ENCODE results near the gene TRMT6.

The TRMT6 gene

DNA sequence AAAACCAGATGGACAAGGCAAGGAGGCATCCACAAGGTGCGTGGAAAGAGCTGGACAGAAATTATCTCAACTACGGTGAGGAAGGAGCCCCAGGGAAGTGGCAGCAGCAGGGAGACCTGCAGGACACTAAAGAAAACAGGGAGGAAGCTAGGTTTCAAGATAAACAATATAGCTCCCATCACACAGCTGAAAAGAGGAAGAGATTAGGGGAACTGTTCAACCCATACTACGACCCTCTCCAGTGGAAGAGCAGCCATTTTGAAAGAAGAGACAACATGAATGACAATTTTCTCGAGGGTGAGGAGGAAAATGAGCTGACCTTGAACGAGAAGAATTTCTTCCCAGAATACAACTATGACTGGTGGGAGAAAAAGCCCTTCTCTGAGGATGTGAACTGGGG, 26.8 kb downstream of the TRMT6 start:
- DNase-seq, result no peak
- Histone ChIP-seq H3K36me3 (ENCODE audit: insufficient read depth, low read length) (no peaks in the 10 kb centered on the region), H3K4me1 (ENCODE audit: insufficient read depth, low read length) (peaks cover 13% of the 10 kb centered on the region), H4K20me1 (ENCODE audit: insufficient read depth, low read length) (no peaks in the 10 kb centered on the region), H3K27ac (ENCODE audit: low read length) (no peak overlapping the region), H3K79me2 (ENCODE audit: insufficient read depth, low read length) (no peaks in the 10 kb centered on the region), H3K9me3 (ENCODE audit: insufficient read depth, low read length, severe bottlenecking) (no peaks in the 10 kb centered on the region), H3K27me3 (ENCODE audit: insufficient read depth, low read length, poor library complexity) (peaks cover 36% of the 10 kb centered on the region), H3K4me2 (ENCODE audit: insufficient read depth, low read length) (no peak overlapping the region), H3K4me3 (ENCODE audit: low read depth in 1 of 2, low read length in 2 of 2) (no peak overlapping the region), H3K9ac (ENCODE audit: low read depth, low read length) (no peak overlapping the region), H2AFZ (ENCODE audit: low read depth, low read length) (no peak overlapping the region)
- TF ChIP-seq EZH2 (IDR thresholded peaks at IDR 0.05; ENCODE audit: borderline replicate concordance, low read depth, low read length, severe bottlenecking), result no peak
- TF ChIP-seq, protein P1, sequence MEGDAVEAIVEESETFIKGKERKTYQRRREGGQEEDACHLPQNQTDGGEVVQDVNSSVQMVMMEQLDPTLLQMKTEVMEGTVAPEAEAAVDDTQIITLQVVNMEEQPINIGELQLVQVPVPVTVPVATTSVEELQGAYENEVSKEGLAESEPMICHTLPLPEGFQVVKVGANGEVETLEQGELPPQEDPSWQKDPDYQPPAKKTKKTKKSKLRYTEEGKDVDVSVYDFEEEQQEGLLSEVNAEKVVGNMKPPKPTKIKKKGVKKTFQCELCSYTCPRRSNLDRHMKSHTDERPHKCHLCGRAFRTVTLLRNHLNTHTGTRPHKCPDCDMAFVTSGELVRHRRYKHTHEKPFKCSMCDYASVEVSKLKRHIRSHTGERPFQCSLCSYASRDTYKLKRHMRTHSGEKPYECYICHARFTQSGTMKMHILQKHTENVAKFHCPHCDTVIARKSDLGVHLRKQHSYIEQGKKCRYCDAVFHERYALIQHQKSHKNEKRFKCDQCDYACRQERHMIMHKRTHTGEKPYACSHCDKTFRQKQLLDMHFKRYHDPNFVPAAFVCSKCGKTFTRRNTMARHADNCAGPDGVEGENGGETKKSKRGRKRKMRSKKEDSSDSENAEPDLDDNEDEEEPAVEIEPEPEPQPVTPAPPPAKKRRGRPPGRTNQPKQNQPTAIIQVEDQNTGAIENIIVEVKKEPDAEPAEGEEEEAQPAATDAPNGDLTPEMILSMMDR (IDR thresholded peaks at IDR 0.05; ENCODE audit: borderline replicate concordance, extremely low read depth, low read length, poor library complexity, severe bottlenecking), result no peak
- ATAC-seq (ENCODE audit: insufficient read depth, low read depth), result no peak

- DNase-seq (no peak), ATAC-seq (ENCODE audit: insufficient read depth, low read depth) (no peak)
- Histone ChIP-seq H3K4me3 (ENCODE audit: low read depth in 1 of 2, low read length in 2 of 2) (no peak overlapping the region), H3K4me2 (ENCODE audit: insufficient read depth, low read length) (no peak overlapping the region), H3K79me2 (ENCODE audit: insufficient read depth, low read length) (no peaks in the 10 kb centered on the region), H3K27me3 (ENCODE audit: insufficient read depth, low read length, poor library complexity) (peaks cover 19% of the 10 kb centered on the region), H3K36me3 (ENCODE audit: insufficient read depth, low read length) (no peaks in the 10 kb centered on the region), H3K9me3 (ENCODE audit: insufficient read depth, low read length, severe bottlenecking) (no peaks in the 10 kb centered on the region), H4K20me1 (ENCODE audit: insufficient read depth, low read length) (no peaks in the 10 kb centered on the region), H3K4me1 (ENCODE audit: insufficient read depth, low read length) (peaks cover 13% of the 10 kb centered on the region), H3K27ac (ENCODE audit: low read length) (no peak overlapping the region), H3K9ac (ENCODE audit: low read depth, low read length) (no peak overlapping the region), H2AFZ (ENCODE audit: low read depth, low read length) (no peak overlapping the region)
- TF ChIP-seq, protein P1 (IDR thresholded peaks at IDR 0.05; ENCODE audit: borderline replicate concordance, extremely low read depth, low read length, poor library complexity, severe bottlenecking), result no peak
- TF ChIP-seq EZH2 (IDR thresholded peaks at IDR 0.05; ENCODE audit: borderline replicate concordance, low read depth, low read length, severe bottlenecking), result no peak
These were observed 29.8 kb downstream of the TRMT6 start for GRCh38 chr20:5920581-5920980.

DNA sequence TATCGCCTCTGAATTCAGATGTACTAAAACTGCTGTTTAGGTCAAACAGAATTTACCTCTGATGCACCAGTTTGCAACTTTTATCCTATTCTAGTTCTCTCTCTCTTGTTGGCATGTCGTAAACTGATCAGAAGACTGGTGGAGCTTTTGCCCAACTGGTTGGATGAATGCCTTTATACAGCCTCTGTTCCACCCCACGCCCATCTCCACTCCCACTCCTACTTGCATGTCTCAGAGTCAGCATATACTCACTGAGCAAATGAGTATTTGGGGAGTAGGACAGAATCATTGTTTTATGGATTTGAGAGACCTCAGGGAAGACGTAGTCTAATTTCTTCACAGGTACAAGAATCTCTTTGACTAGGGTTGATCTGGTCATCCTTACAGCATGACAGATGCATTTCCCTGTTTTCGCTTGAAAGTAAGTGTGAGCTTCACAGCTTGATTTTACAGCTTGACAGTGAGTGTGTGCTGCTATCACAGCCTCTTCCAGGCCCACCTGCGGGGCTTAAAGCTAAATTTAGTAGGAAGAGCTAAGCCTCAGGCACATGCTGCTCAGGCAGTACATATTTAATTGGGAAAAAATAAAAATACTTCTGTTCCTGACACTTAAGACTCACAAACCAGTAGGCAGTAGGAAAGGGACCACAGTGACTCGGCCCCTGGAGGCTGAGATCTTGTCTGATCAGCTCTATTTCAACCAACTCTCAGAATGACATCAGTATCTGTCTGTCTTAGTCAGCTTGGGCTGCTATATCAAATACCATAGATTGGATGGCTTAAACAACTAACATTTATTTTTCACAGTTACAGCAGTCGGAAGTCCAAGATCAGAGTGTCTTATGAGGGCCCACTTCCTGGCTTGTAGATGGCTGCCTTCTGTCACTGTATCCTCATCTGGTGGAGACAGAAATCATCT, 30.4 kb downstream of the TRMT6 start:
- Histone ChIP-seq H3K4me3 (ENCODE audit: low read depth in 1 of 2, low read length in 2 of 2) (no peak overlapping the region), H3K4me1 (ENCODE audit: insufficient read depth, low read length) (peaks cover 13% of the 10 kb centered on the region), H2AFZ (ENCODE audit: low read depth, low read length) (no peak overlapping the region), H4K20me1 (ENCODE audit: insufficient read depth, low read length) (no peaks in the 10 kb centered on the region), H3K36me3 (ENCODE audit: insufficient read depth, low read length) (no peaks in the 10 kb centered on the region), H3K79me2 (ENCODE audit: insufficient read depth, low read length) (no peaks in the 10 kb centered on the region), H3K27me3 (ENCODE audit: insufficient read depth, low read length, poor library complexity) (peaks cover 15% of the 10 kb centered on the region), H3K4me2 (ENCODE audit: insufficient read depth, low read length) (no peak overlapping the region), H3K9ac (ENCODE audit: low read depth, low read length) (no peak overlapping the region), H3K27ac (ENCODE audit: low read length) (no peak overlapping the region), H3K9me3 (ENCODE audit: insufficient read depth, low read length, severe bottlenecking) (no peaks in the 10 kb centered on the region)
- TF ChIP-seq, protein P1 (IDR thresholded peaks at IDR 0.05; ENCODE audit: borderline replicate concordance, extremely low read depth, low read length, poor library complexity, severe bottlenecking), result no peak
- no peak for TF ChIP-seq EZH2 (IDR thresholded peaks at IDR 0.05; ENCODE audit: borderline replicate concordance, low read depth, low read length, severe bottlenecking)
- ATAC-seq (ENCODE audit: insufficient read depth, low read depth) (no peak), DNase-seq (no peak)
